ENCODE data around the gene HCFC2. TPM values are rescaled to one million over a fixed set of nuclear protein-coding genes. Genes with fewer than 3 reads are reported as not detected.
A peak's percentile ranks its signal among the peaks of the same experiment; 100 is the strongest.
"Not testable (repeated sequence)": the region's sequence is repeated elsewhere in the genome, so short reads cannot be mapped to it uniquely, and the experiment has no call there.

The HCFC2 gene
- total and polyA plus RNA-seq, 8 donors, result 2.9 to 50.1 (median 11.9) TPM

- TF ChIP-seq CTCF (IDR thresholded peaks at IDR 0.05) (peak in 1 of 7 experiments; percentile 33), POLR2A (IDR thresholded peaks at IDR 0.05) (no peak)
- H3K27ac ChIP-seq, result no peak overlapping the region
- no peak overlapping the region for H3K4me3 ChIP-seq
- H3K36me3 ChIP-seq, result peaks cover 0 to 15% (median 4%) of the 10 kb centered on the region in 4 donors
- no peak for DNase-seq
- intact Hi-C loops (cut with DNase I; ENCODE audit: low total_unique reads), result loop anchor here (5.0 kb wide), 1 partner anchor 232 kb away; no protein-coding TSS in a partner anchor
- H3K9me3 ChIP-seq, result no peaks in the 10 kb centered on the region
- H3K27me3 ChIP-seq, result no peaks in the 10 kb centered on the region
- 58 to 83% (median 73%) methylated on average over 4 of the region's 4 CpGs for WGBS, 5 donors
- H3K4me1 ChIP-seq, result peaks cover 0 to 29% (median 11%) of the 10 kb centered on the region in 4 donors
Observed at GRCh38 chr12:104109446-104110271, 45.3 kb downstream of the HCFC2 start.

- Histone ChIP-seq H3K4me1 (peaks cover 0 to 23% (median 9%) of the 10 kb centered on the region in 4 donors), H3K36me3 (peaks cover 0 to 39% (median 32%) of the 10 kb centered on the region in 4 donors)
- 71 to 94% (median 88%) methylated on average over 14 of the region's 14 CpGs for WGBS, 5 donors
- intact Hi-C loops (cut with DNase I; ENCODE audit: low total_unique reads); DNase-seq; H3K27me3 ChIP-seq; H3K27ac ChIP-seq; H3K9me3 ChIP-seq; H3K4me3 ChIP-seq: not testable (repeated sequence)
Observed at GRCh38 chr12:104114834-104115586, 50.7 kb downstream of the HCFC2 start.

- intact Hi-C loops (cut with DNase I; ENCODE audit: low total_unique reads), result no loop called here
- TF ChIP-seq CTCF (IDR thresholded peaks at IDR 0.05) (no peak), EP300 (IDR thresholded peaks at IDR 0.05) (no peak), POLR2AphosphoS5 (IDR thresholded peaks at IDR 0.05) (no peak), POLR2A (IDR thresholded peaks at IDR 0.05) (no peak)
- no peak for DNase-seq
- Histone ChIP-seq H3K36me3 (peaks cover 0 to 45% (median 37%) of the 10 kb centered on the region in 4 donors), H3K9me3 (no peaks in the 10 kb centered on the region), H3K4me1 (peaks cover 0 to 19% (median 9%) of the 10 kb centered on the region in 4 donors), H3K27me3 (no peaks in the 10 kb centered on the region), H3K27ac (peak overlapping the region in 1 of 5 donors; percentile 11), H3K4me3 (no peak overlapping the region)
Observed at GRCh38 chr12:104115587-104115975, 51.2 kb downstream of the HCFC2 start.

GRCh38 chr12:104121001-104121400 lies 56.7 kb downstream of the HCFC2 start:
- intact Hi-C loops (cut with DNase I; ENCODE audit: low total_unique reads), result no loop called here
- no peaks in the 10 kb centered on the region for H3K9me3 ChIP-seq
- no peak overlapping the region for H3K27ac ChIP-seq
- H3K4me3 ChIP-seq, result no peak overlapping the region
- peaks cover 19 to 86% (median 84%) of the 10 kb centered on the region in 4 donors for H3K36me3 ChIP-seq
- TF ChIP-seq CTCF (IDR thresholded peaks at IDR 0.05) (no peak), EP300 (IDR thresholded peaks at IDR 0.05) (no peak), POLR2AphosphoS5 (IDR thresholded peaks at IDR 0.05) (no peak), POLR2A (IDR thresholded peaks at IDR 0.05) (no peak)
- H3K27me3 ChIP-seq, result no peaks in the 10 kb centered on the region
- DNase-seq, result no peak
- peaks cover 0 to 27% (median 6%) of the 10 kb centered on the region in 4 donors for H3K4me1 ChIP-seq
